OCI-LY1 (cell line): Measurements from ENCODE around the gene PCBP4.

Source experiments
- H2AFZ ChIP-seq: fragments of 200-600 bp; sonication (generic), shearing (Covaris generic); 2 replicates; pipeline ENCODE4 v1.6.0; 2014; ENCODE audit warnings: antibody characterized with exemption, mild to moderate bottlenecking, low read length
- H3F3A ChIP-seq: fragments of 200-600 bp; sonication (generic), shearing (Covaris generic); 2 replicates; pipeline ENCODE4 v1.6.0; 2014; ENCODE audit warnings: mild to moderate bottlenecking, antibody characterized with exemption, low read length, moderate library complexity; ENCODE audit not compliant: insufficient read depth
- H3K27ac ChIP-seq: fragments of 200-600 bp; sonication (generic); 2 replicates; pipeline ENCODE4 v1.5.1; 2014; ENCODE audit warnings: low read length, mixed run types, mild to moderate bottlenecking, low read depth; ENCODE audit not compliant: poor library complexity, severe bottlenecking
- H3K27me3 ChIP-seq: fragments of 200-600 bp; sonication (generic); 2 replicates; pipeline ENCODE4 v1.6.0; 2014; ENCODE audit warnings: antibody characterized with exemption, mild to moderate bottlenecking, low read length, moderate library complexity; ENCODE audit not compliant: insufficient read depth
- H3K36me3 ChIP-seq: fragments of 200-600 bp; sonication (generic); 2 replicates; pipeline ENCODE4 v1.6.1; 2014; ENCODE audit warnings: mild to moderate bottlenecking, antibody characterized with exemption, low read length, moderate library complexity, mixed read lengths; ENCODE audit not compliant: insufficient read depth
- H3K4me1 ChIP-seq: fragments of 200-600 bp; sonication (generic); 2 replicates; pipeline ENCODE4 v1.5.1; 2014; ENCODE audit warnings: mild to moderate bottlenecking, low read length, moderate library complexity; ENCODE audit not compliant: insufficient read depth, severe bottlenecking
- H3K4me2 ChIP-seq: fragments of 200-600 bp; sonication (generic), shearing (Covaris generic); 2 replicates; pipeline ENCODE4 v1.6.1; 2014; ENCODE audit warnings: low read length
- H3K4me3 ChIP-seq: fragments of 200-600 bp; sonication (generic); 2 replicates; pipeline ENCODE4 v1.5.1; 2014; ENCODE audit warnings: low read length, low read depth, mild to moderate bottlenecking, mixed read lengths; ENCODE audit not compliant: poor library complexity, severe bottlenecking
- H3K79me2 ChIP-seq: fragments of 200-600 bp; shearing (Covaris generic); 2 replicates; pipeline ENCODE4 v1.6.1; 2016; ENCODE audit warnings: mixed run types, low read length, mixed read lengths; ENCODE audit not compliant: insufficient read depth
- H3K9ac ChIP-seq: fragments of 200-600 bp; sonication (generic), shearing (Covaris generic); 2 replicates; pipeline ENCODE4 v1.6.1; 2014; ENCODE audit warnings: mild to moderate bottlenecking, low read length, mixed read lengths
- H3K9me2 ChIP-seq: fragments of 200-600 bp; sonication (generic), shearing (Covaris generic); 2 replicates; pipeline ENCODE4 v1.6.1; 2014; ENCODE audit warnings: low read depth, mild to moderate bottlenecking, low read length, mixed read lengths
- H3K9me3 ChIP-seq: fragments of 200-600 bp; shearing (Covaris generic); 2 replicates; pipeline ENCODE4 v1.6.1; 2014; ENCODE audit warnings: low read length, mixed read lengths
- H4K20me1 ChIP-seq: fragments of 200-600 bp; sonication (generic), shearing (Covaris generic); 2 replicates; pipeline ENCODE4 v1.6.0; 2016; ENCODE audit warnings: mild to moderate bottlenecking, low read length; ENCODE audit not compliant: insufficient read depth
- CTCF ChIP-seq: fragments of 200-600 bp; sonication (generic), shearing (Covaris generic); IDR thresholded peaks from 2 replicates; pipeline ENCODE4 v1.5.1; 2017; ENCODE audit warnings: mild to moderate bottlenecking, antibody characterized with exemption, low read length, moderate library complexity, mixed read lengths
- EZH2 ChIP-seq: fragments of 200-600 bp; sonication (generic), shearing (Covaris generic); IDR thresholded peaks from 2 replicates; pipeline ENCODE4 v1.8.0; 2017; ENCODE audit warnings: borderline replicate concordance, mixed run types, mild to moderate bottlenecking, antibody characterized with exemption, low read length, moderate library complexity, mixed read lengths

The PCBP4 gene

GRCh38 chr3:51954105-51954504, 13.1 kb downstream of the PCBP4 start:
- Histone ChIP-seq H4K20me1 (no peaks in the 10 kb centered on the region), H3K4me1 (peaks cover 9% of the 10 kb centered on the region), H3K4me3 (no peak overlapping the region), H3K27me3 (0 out of 2 replicates have a peak, but pooled peaks cover 6% of the 10 kb centered on the region), H3K79me2 (no peaks in the 10 kb centered on the region), H3K9me2 (no peaks in the 10 kb centered on the region), H3K27ac (no peak overlapping the region), H2AFZ (no peak overlapping the region), H3K9me3 (no peaks in the 10 kb centered on the region), H3F3A (no peaks in the 10 kb centered on the region), H3K4me2 (no peak overlapping the region), H3K9ac (no peak overlapping the region), H3K36me3 (no peaks in the 10 kb centered on the region)
- TF ChIP-seq CTCF (no peak), EZH2 (no peak)

GRCh38 chr3:51953445-51953844, 13.8 kb downstream of the PCBP4 start:
- peaks cover 9% of the 10 kb centered on the region for H3K4me1 ChIP-seq
- no peaks in the 10 kb centered on the region for H3K79me2 ChIP-seq
- H3K9me2 ChIP-seq = no peaks in the 10 kb centered on the region
- H3K27me3 ChIP-seq = 0 out of 2 replicates have a peak, but pooled peaks cover 6% of the 10 kb centered on the region
- H3K27ac ChIP-seq = no peak overlapping the region
- H4K20me1 ChIP-seq = no peaks in the 10 kb centered on the region
- H2AFZ ChIP-seq = no peak overlapping the region
- H3K9me3 ChIP-seq = no peaks in the 10 kb centered on the region
- H3F3A ChIP-seq = no peaks in the 10 kb centered on the region
- no peak for TF ChIP-seq EZH2
- TF ChIP-seq CTCF = no peak
- H3K36me3 ChIP-seq = no peaks in the 10 kb centered on the region
- no peak overlapping the region for H3K9ac ChIP-seq
- no peak overlapping the region for H3K4me2 ChIP-seq
- H3K4me3 ChIP-seq = no peak overlapping the region

GRCh38 chr3:51950899-51951298, 16.4 kb downstream of the PCBP4 start:
- H3K27me3 ChIP-seq = 0 out of 2 replicates have a peak, but pooled peaks cover 3% of the 10 kb centered on the region
- H3K36me3 ChIP-seq = no peaks in the 10 kb centered on the region
- no peak overlapping the region for H3K4me2 ChIP-seq
- no peak overlapping the region for H3K4me3 ChIP-seq
- no peak for TF ChIP-seq CTCF
- TF ChIP-seq EZH2 = no peak
- no peak overlapping the region for H3K9ac ChIP-seq
- no peaks in the 10 kb centered on the region for H4K20me1 ChIP-seq
- H3K27ac ChIP-seq = no peak overlapping the region
- H3K9me2 ChIP-seq = no peaks in the 10 kb centered on the region
- H3K4me1 ChIP-seq = no peaks in the 10 kb centered on the region
- H3F3A ChIP-seq = no peaks in the 10 kb centered on the region
- no peaks in the 10 kb centered on the region for H3K9me3 ChIP-seq
- H3K79me2 ChIP-seq = no peaks in the 10 kb centered on the region
- no peak overlapping the region for H2AFZ ChIP-seq
